ENCODE measurements around the gene SYNGR3. TPM values are rescaled to one million over a fixed set of nuclear protein-coding genes. Genes with fewer than 3 reads are reported as not detected.

SYNGR3 gene
- 1.8 and 7.3 TPM in 2 replicates for total RNA-seq (2014; rRNA removed; shearing (Covaris generic))

GRCh38 chr16:1989209-1990100 lies at the start of gene SYNGR3:
TSS of gene SYNGR3 (plus strand) at chr16:1989970. CDS start at chr16:1990103, 133 bp downstream.
- Histone ChIP-seq H3K27me3 (replicated peaks) (peaks cover 12% of the 10 kb centered on the region), H3K4me3 (peak within 1 kb of the TSS; percentile 23), H3K36me3 (peaks cover 29% of the 10 kb centered on the region), H3K27ac (no peak within 1 kb of the TSS), H3K4me1 (replicated peaks) (peaks cover 29% of the 10 kb centered on the region), H3K9me3 (replicated peaks) (peaks cover 7% of the 10 kb centered on the region)
- DNase-seq (ENCODE audit: low read depth in 1 of 2, low spot score in 2 of 2): no peak

GRCh38 chr16:1940273-1941161 lies 49.3 kb upstream of the SYNGR3 start:
- peaks cover 19% of the 10 kb centered on the region for H3K36me3 ChIP-seq
- peaks cover 15% of the 10 kb centered on the region for H3K4me1 ChIP-seq (replicated peaks)
- no peaks in the 10 kb centered on the region for H3K9me3 ChIP-seq (replicated peaks)
- no peak overlapping the region for H3K27ac ChIP-seq
- no peak overlapping the region for H3K4me3 ChIP-seq
- no peaks in the 10 kb centered on the region for H3K27me3 ChIP-seq (replicated peaks)
- DNase-seq (ENCODE audit: low read depth in 1 of 2, low spot score in 2 of 2): no peak

- no peak for DNase-seq (ENCODE audit: low read depth in 1 of 2, low spot score in 2 of 2)
- no peak overlapping the region for H3K27ac ChIP-seq
- H3K36me3 ChIP-seq: peaks cover 19% of the 10 kb centered on the region
- H3K4me3 ChIP-seq: no peak overlapping the region
- no peaks in the 10 kb centered on the region for H3K9me3 ChIP-seq (replicated peaks)
- peaks cover 14% of the 10 kb centered on the region for H3K4me1 ChIP-seq (replicated peaks)
- no peaks in the 10 kb centered on the region for H3K27me3 ChIP-seq (replicated peaks)
These were observed 48.4 kb upstream of the SYNGR3 start for GRCh38 chr16:1941162-1942046.

GRCh38 chr16:1942047-1942809 lies 47.5 kb upstream of the SYNGR3 start:
- no peak for DNase-seq (ENCODE audit: low read depth in 1 of 2, low spot score in 2 of 2)
- Histone ChIP-seq H3K9me3 (replicated peaks) (no peaks in the 10 kb centered on the region), H3K27ac (no peak overlapping the region), H3K4me3 (peak overlapping the region; percentile 64), H3K36me3 (peaks cover 19% of the 10 kb centered on the region), H3K4me1 (replicated peaks) (peaks cover 14% of the 10 kb centered on the region), H3K27me3 (replicated peaks) (no peaks in the 10 kb centered on the region)

GRCh38 chr16:1942810-1943726 lies 46.7 kb upstream of the SYNGR3 start, which contains the start of gene MSRB1:
TSS of gene MSRB1 (minus strand) at chr16:1943199. CDS start at chr16:1943156, 43 bp downstream.
- Histone ChIP-seq H3K4me3 (peak within 1 kb of the TSS; percentile 64), H3K9me3 (replicated peaks) (no peaks in the 10 kb centered on the region), H3K27ac (no peak within 1 kb of the TSS), H3K36me3 (peaks cover 16% of the 10 kb centered on the region), H3K27me3 (replicated peaks) (no peaks in the 10 kb centered on the region), H3K4me1 (replicated peaks) (peaks cover 14% of the 10 kb centered on the region)
- peak; percentile 95 to 100 for DNase-seq (ENCODE audit: low read depth in 1 of 2, low spot score in 2 of 2)

- Histone ChIP-seq H3K36me3 (peaks cover 6% of the 10 kb centered on the region; the same call in 1 of the 2 replicates), H3K27me3 (replicated peaks) (no peaks in the 10 kb centered on the region), H3K27ac (no peak overlapping the region), H3K9me3 (replicated peaks) (no peaks in the 10 kb centered on the region), H3K4me1 (replicated peaks) (peaks cover 14% of the 10 kb centered on the region), H3K4me3 (no peak overlapping the region)
- DNase-seq (ENCODE audit: low read depth in 1 of 2, low spot score in 2 of 2): no peak
These were observed 45.1 kb upstream of the SYNGR3 start for GRCh38 chr16:1944612-1945199.

GRCh38 chr16:1945559-1946391 lies 44.0 kb upstream of the SYNGR3 start:
- peaks cover 14% of the 10 kb centered on the region for H3K4me1 ChIP-seq (replicated peaks)
- no peak for DNase-seq (ENCODE audit: low read depth in 1 of 2, low spot score in 2 of 2)
- no peak overlapping the region for H3K4me3 ChIP-seq
- peaks cover under 1% of the 10 kb centered on the region; the same call in 1 of the 2 replicates for H3K36me3 ChIP-seq
- no peaks in the 10 kb centered on the region for H3K9me3 ChIP-seq (replicated peaks)
- H3K27me3 ChIP-seq (replicated peaks): no peaks in the 10 kb centered on the region
- H3K27ac ChIP-seq: no peak overlapping the region

- H3K4me1 ChIP-seq (replicated peaks): peaks cover 14% of the 10 kb centered on the region
- DNase-seq (ENCODE audit: low read depth in 1 of 2, low spot score in 2 of 2): no peak
- no peaks in the 10 kb centered on the region for H3K36me3 ChIP-seq
- H3K4me3 ChIP-seq: no peak overlapping the region
- H3K27ac ChIP-seq: no peak overlapping the region
- no peaks in the 10 kb centered on the region for H3K27me3 ChIP-seq (replicated peaks)
- H3K9me3 ChIP-seq (replicated peaks): no peaks in the 10 kb centered on the region
These were observed 43.0 kb upstream of the SYNGR3 start for GRCh38 chr16:1946495-1947368.

- no peaks in the 10 kb centered on the region for H3K9me3 ChIP-seq (replicated peaks)
- no peaks in the 10 kb centered on the region for H3K27me3 ChIP-seq (replicated peaks)
These were observed 42.5 kb upstream of the SYNGR3 start for GRCh38 chr16:1947369-1947670.

GRCh38 chr16:1949507-1949906 lies 40.3 kb upstream of the SYNGR3 start:
- Histone ChIP-seq H3K4me1 (replicated peaks) (no peaks in the 10 kb centered on the region), H3K27me3 (replicated peaks) (no peaks in the 10 kb centered on the region), H3K4me3 (no peak overlapping the region), H3K9me3 (replicated peaks) (no peaks in the 10 kb centered on the region), H3K36me3 (no peaks in the 10 kb centered on the region), H3K27ac (no peak overlapping the region)
- no peak for DNase-seq (ENCODE audit: low read depth in 1 of 2, low spot score in 2 of 2)

More at GRCh38 chr16:1947369-1947670, 42.5 kb upstream of the SYNGR3 start:
- no peak for DNase-seq (ENCODE audit: low read depth in 1 of 2, low spot score in 2 of 2)
- Histone ChIP-seq H3K27ac (no peak overlapping the region), H3K4me1 (replicated peaks) (peaks cover 9% of the 10 kb centered on the region), H3K36me3 (no peaks in the 10 kb centered on the region), H3K4me3 (no peak overlapping the region)

Data from SJSA1 (cell line).